Activated CD8-positive, alpha-beta T cell treated with anti-CD3 and anti-CD28 coated beads for 36 hours (primary cell): ENCODE measurements around the gene CNKSR3. TPM values are rescaled to one million over a fixed set of nuclear protein-coding genes. Genes with fewer than 3 reads are reported as not detected.

Experiments used
- ATAC-seq: fragments of 200-7000 bp; cut with Tn5 transposase; one replicate; pipeline ENCODE4 v1.10.0; 2021; ENCODE audit warnings: mild to moderate bottlenecking, moderate library complexity
- CTCF ChIA-PET: fragments of 350-600 bp; sonication (Branson Sonifier 250); formaldehyde crosslinking; loops from one replicate; lab custom pipeline; 2021; ENCODE audit warnings: antibody characterized with exemption; lab: Charles Lee
- POLR2A ChIA-PET: fragments of 350-600 bp; sonication (Branson Sonifier 250); formaldehyde crosslinking; loops from one replicate; lab custom pipeline; 2021; ENCODE audit warnings: antibody characterized with exemption; lab: Charles Lee
- DNase-seq: peaks from one replicate; pipeline ENCODE4 v3.0.0-alpha.2; 2020
- H3K27ac Mint-ChIP-seq: one replicate; pipeline ENCODE4 v1.8.0; 2021; ENCODE audit warnings: mild to moderate bottlenecking, mixed read lengths
- H3K27me3 Mint-ChIP-seq: one replicate; pipeline ENCODE4 v1.8.0; 2021; ENCODE audit warnings: mixed read lengths
- H3K36me3 Mint-ChIP-seq: one replicate; pipeline ENCODE4 v1.8.0; 2021; ENCODE audit warnings: low read depth, mixed read lengths
- H3K4me1 Mint-ChIP-seq: one replicate; pipeline ENCODE4 v1.8.0; 2021; ENCODE audit warnings: low read depth, mixed read lengths
- H3K4me3 Mint-ChIP-seq: one replicate; pipeline ENCODE4 v1.8.0; 2021; ENCODE audit warnings: mild to moderate bottlenecking, moderate library complexity, mixed read lengths
- H3K9me3 Mint-ChIP-seq: one replicate; pipeline ENCODE4 v1.8.0; 2021; ENCODE audit warnings: mixed read lengths
- CTCF ChIP-seq: fragments of 200-600 bp; IDR thresholded peaks from one replicate; pipeline ENCODE4 v1.8.0; 2022; ENCODE audit warnings: antibody characterized with exemption, mild to moderate bottlenecking
- intact Hi-C: fragments of 100-400 bp; cut with micrococcal nuclease; formaldehyde crosslinking; loops from one replicate; pipeline ENCODE4 v1.10.0; 2022
- total RNA-seq, 2 experiments: library from RNA; stranded (reverse); gene quantifications; one replicate each; pipeline ENCODE4 v1.2.3, GENCODE V29; 2021

The CNKSR3 gene
- total RNA-seq, 2 experiments from 2014 or later: 0.34 to 0.45 TPM

- ChIA-PET CTCF (no interaction called here), POLR2A (no interaction called here)
- Mint-ChIP-seq H3K36me3 (no peaks in the 10 kb centered on the region), H3K4me1 (no peaks in the 10 kb centered on the region), H3K4me3 (no peak overlapping the region), H3K27me3 (no peaks in the 10 kb centered on the region), H3K9me3 (peaks cover 3% of the 10 kb centered on the region), H3K27ac (no peak overlapping the region)
- ATAC-seq (no peak), DNase-seq (no peak)
- intact Hi-C loops: no loop called here
- TF ChIP-seq CTCF: no peak
These were observed 130.9 kb downstream of the CNKSR3 start for GRCh38 chr6:154379585-154379984.

GRCh38 chr6:154378518-154378917 lies 132.0 kb downstream of the CNKSR3 start:
- CTCF ChIA-PET: no interaction called here
- H3K4me3 Mint-ChIP-seq: no peak overlapping the region
- no peak overlapping the region for H3K27ac Mint-ChIP-seq
- ATAC-seq: no peak
- no peaks in the 10 kb centered on the region for H3K36me3 Mint-ChIP-seq
- H3K27me3 Mint-ChIP-seq: no peaks in the 10 kb centered on the region
- no peaks in the 10 kb centered on the region for H3K4me1 Mint-ChIP-seq
- no peak for TF ChIP-seq CTCF
- DNase-seq: no peak
- intact Hi-C loops: no loop called here
- POLR2A ChIA-PET: no interaction called here
- H3K9me3 Mint-ChIP-seq: peaks cover 3% of the 10 kb centered on the region

- H3K27ac Mint-ChIP-seq: no peak overlapping the region
- H3K4me3 Mint-ChIP-seq: no peak overlapping the region
- H3K4me1 Mint-ChIP-seq: no peaks in the 10 kb centered on the region
- ChIA-PET CTCF (interaction anchor here (0.8 to 1.0 kb wide), 2 partner anchors 14 to 100 kb away, joined by 3 read pairs; no protein-coding TSS in a partner anchor), POLR2A (no interaction called here)
- H3K9me3 Mint-ChIP-seq: no peaks in the 10 kb centered on the region
- DNase-seq: no peak
- H3K27me3 Mint-ChIP-seq: no peaks in the 10 kb centered on the region
- TF ChIP-seq CTCF: no peak
- intact Hi-C loops: no loop called here
- H3K36me3 Mint-ChIP-seq: no peaks in the 10 kb centered on the region
- no peak for ATAC-seq
These were observed 132.8 kb downstream of the CNKSR3 start for GRCh38 chr6:154377726-154378125.

GRCh38 chr6:154373971-154374370 lies 136.5 kb downstream of the CNKSR3 start:
- no peak overlapping the region for H3K4me3 Mint-ChIP-seq
- intact Hi-C loops: loop anchor here (5.0 kb wide), 1 partner anchor 217 kb away; no protein-coding TSS in a partner anchor
- H3K27me3 Mint-ChIP-seq: no peaks in the 10 kb centered on the region
- no peaks in the 10 kb centered on the region for H3K36me3 Mint-ChIP-seq
- ATAC-seq (no peak), DNase-seq (no peak)
- POLR2A ChIA-PET: no interaction called here
- CTCF ChIA-PET: no interaction called here
- no peak overlapping the region for H3K27ac Mint-ChIP-seq
- no peaks in the 10 kb centered on the region for H3K9me3 Mint-ChIP-seq
- peaks cover 9% of the 10 kb centered on the region for H3K4me1 Mint-ChIP-seq
- no peak for TF ChIP-seq CTCF

- no peaks in the 10 kb centered on the region for H3K27me3 Mint-ChIP-seq
- intact Hi-C loops: loop anchor here (5.0 kb wide), 1 partner anchor 214 kb away; no protein-coding TSS in a partner anchor
- H3K9me3 Mint-ChIP-seq: no peaks in the 10 kb centered on the region
- no peak overlapping the region for H3K4me3 Mint-ChIP-seq
- ATAC-seq (no peak), DNase-seq (no peak)
- TF ChIP-seq CTCF: no peak
- POLR2A ChIA-PET: no interaction called here
- H3K4me1 Mint-ChIP-seq: peaks cover 13% of the 10 kb centered on the region
- CTCF ChIA-PET: interaction anchor here (0.9 to 4.6 kb wide), 15 partner anchors 13 to 224 kb away, joined by 3 to 73 read pairs (median 4); partner anchors contain the start of gene IPCEF1
- H3K27ac Mint-ChIP-seq: no peak overlapping the region
- H3K36me3 Mint-ChIP-seq: no peaks in the 10 kb centered on the region
These were observed 139.2 kb downstream of the CNKSR3 start for GRCh38 chr6:154371281-154371680.
